H1 (cell line): ENCODE results near the gene IL36A. TPM values are rescaled to one million over a fixed set of nuclear protein-coding genes. Genes with fewer than 3 reads are reported as not detected.

Experiments
- EP300 ChIP-seq, 2 experiments: IDR thresholded peaks; 1 replicate in 1 of 2; 2 replicates in 1 of 2; pipeline ENCODE4 v1.6.1; 2011 to 2012; ENCODE audit warnings: low read depth in 2 of 2, low read length in 2 of 2, mild to moderate bottlenecking in 2 of 2, borderline replicate concordance in 1 of 2, inconsistent platforms in 1 of 2, moderate library complexity in 1 of 2
- SIX5 ChIP-seq: IDR thresholded peaks from 2 replicates; pipeline ENCODE4 v1.6.1; 2011; ENCODE audit warnings: mild to moderate bottlenecking, low read depth, low read length
- polyA plus RNA-seq, 7 experiments: library from polyadenylated mRNA; depleted of rRNA in 3 of 7; stranded (reverse) in 5 of 7; unstranded in 2 of 7; fragments of >200 nt in 5 of 7; fragments of 200-250 nt in 2 of 7; gene quantifications; 1 replicate in 5 of 7; 2 replicates in 1 of 7; 4 replicates in 1 of 7; pipeline versions ENCODE4 v1.2.1 to v1.2.3, GENCODE V29; 2011 to 2013; ENCODE audit warnings: missing spikeins in 2 of 7, mixed read lengths in 2 of 7
- small RNA-seq: library from polyadenylated mRNA; stranded (forward); fragments of <200 nt; extraction: miRNeasy Mini kit (QIAGEN cat#:217004); gene quantifications from one replicate; pipeline ENCODE3, GENCODE V24; 2013; ENCODE audit not compliant: insufficient read depth
- total RNA-seq: library from RNA; stranded (reverse); fragmentation: NEBNext Ultra II Directional; extraction: Animal tissue kit (Norgen Biotek cat#: 25700); gene quantifications from 2 replicates; pipeline ENCODE4 v1.2.1, GENCODE V29; 2021

The IL36A gene
- total and polyA plus RNA-seq, 2 of the 8 experiments (the other 6 are each of a cell fraction or from before 2014, with no cell fraction given): not detected

GRCh38 chr2:113057117-113057516 lies 51.9 kb downstream of the IL36A start (continued):
- TF ChIP-seq EP300 (IDR thresholded peaks at IDR 0.05; ENCODE audit: borderline replicate concordance in 1 of 2, low read depth in 2 of 2, low read length in 2 of 2): no peak
- TF ChIP-seq SIX5: no peak

Small RNAs within 50 kb of the gene (small RNA-seq; reads per million reads assigned to genes)
- not detected for gene HMGN2P23

Other genes starting within 250 kb of the IL36A start
- 19.3 and 20.7 TPM in 2 replicates for gene CKAP2L, start 240.8 kb upstream of the IL36A start, total RNA-seq
- gene CKAP2L, start 240.8 kb upstream of the IL36A start, polyA plus RNA-seq (2011; rRNA removed): 1.6 and 2.5 TPM in 2 replicates
- gene IL1A, start 221.0 kb upstream of the IL36A start, total RNA-seq: 0.34 and 0.74 TPM in 2 replicates
- 0.25 and 0.32 TPM in 2 replicates for gene IL1A, start 221.0 kb upstream of the IL36A start, polyA plus RNA-seq (2011; rRNA removed)
- not detected in 2 replicates for gene IL1B, start 168.7 kb upstream of the IL36A start, total RNA-seq
- not detected in 2 replicates for gene IL1B, start 168.7 kb upstream of the IL36A start, polyA plus RNA-seq (2011; rRNA removed)
- not detected in 2 replicates for gene IL37, start 94.3 kb upstream of the IL36A start, total RNA-seq
- gene IL37, start 94.3 kb upstream of the IL36A start, polyA plus RNA-seq (2011; rRNA removed): 0.14 and 0.18 TPM in 2 replicates
- not detected in 2 replicates for gene IL36G, start 27.5 kb upstream of the IL36A start, total RNA-seq
- 0.06 and 0.39 TPM in 2 replicates for gene IL36G, start 27.5 kb upstream of the IL36A start, polyA plus RNA-seq (2011; rRNA removed)
- not detected in 2 replicates for gene IL36B, start 47.4 kb downstream of the IL36A start, total RNA-seq
- gene IL36B, start 47.4 kb downstream of the IL36A start, polyA plus RNA-seq (2011; rRNA removed): not detected in 2 replicates
- not detected in 2 replicates for gene IL36RN, start 53.7 kb downstream of the IL36A start, total RNA-seq
- gene IL36RN, start 53.7 kb downstream of the IL36A start, polyA plus RNA-seq (2011; rRNA removed): not detected in 2 replicates
- gene IL1F10, start 62.5 kb downstream of the IL36A start, total RNA-seq: not detected in 2 replicates
- not detected in 2 replicates for gene IL1F10, start 62.5 kb downstream of the IL36A start, polyA plus RNA-seq (2011; rRNA removed)
- not detected in 2 replicates for gene IL1RN, start 122.1 kb downstream of the IL36A start, total RNA-seq
- not detected in 2 replicates for gene IL1RN, start 122.1 kb downstream of the IL36A start, polyA plus RNA-seq (2011; rRNA removed)
- gene PSD4, start 168.5 kb downstream of the IL36A start, total RNA-seq: 1.2 and 1.3 TPM in 2 replicates
- gene PSD4, start 168.5 kb downstream of the IL36A start, polyA plus RNA-seq (2011; rRNA removed): 0.53 and 0.93 TPM in 2 replicates